GM18858 (cell line): ENCODE measurements around the gene LRRC7.

ENCODE experiments used
- ATAC-seq: cut with Tn5 transposase; IDR thresholded peaks from one replicate; pipeline ENCODE4 v1.9.1; 2021; ENCODE audit not compliant: unreplicated experiment

Gene LRRC7

GRCh38 chr1:69567652-69568420, at the start of gene LRRC7:
TSS of gene LRRC7 (plus strand) at chr1:69567922. CDS start at chr1:69568640, 718 bp downstream.
- no peak for ATAC-seq

- no peak for ATAC-seq
Observed at GRCh38 chr1:69519006-69519405, 48.7 kb upstream of the LRRC7 start.

- ATAC-seq: no peak
Observed at GRCh38 chr1:69520326-69520725, 47.4 kb upstream of the LRRC7 start.

- ATAC-seq: no peak
Observed at GRCh38 chr1:69523032-69523431, 44.7 kb upstream of the LRRC7 start.

GRCh38 chr1:69523461-69523860, 44.3 kb upstream of the LRRC7 start:
- ATAC-seq: no peak

- no peak for ATAC-seq
Observed at GRCh38 chr1:69524015-69524414, 43.7 kb upstream of the LRRC7 start.

- ATAC-seq: no peak
Observed at GRCh38 chr1:69527273-69527672, 40.4 kb upstream of the LRRC7 start.

- ATAC-seq: no peak
Observed at GRCh38 chr1:69528376-69528775, 39.3 kb upstream of the LRRC7 start.

- no peak for ATAC-seq
Observed at GRCh38 chr1:69533343-69533742, 34.4 kb upstream of the LRRC7 start.

GRCh38 chr1:69534829-69535228, 32.9 kb upstream of the LRRC7 start:
- ATAC-seq: no peak

- no peak for ATAC-seq
Observed at GRCh38 chr1:69535490-69535889, 32.2 kb upstream of the LRRC7 start.

GRCh38 chr1:69540052-69540451, 27.7 kb upstream of the LRRC7 start:
- no peak for ATAC-seq

- ATAC-seq: no peak
Observed at GRCh38 chr1:69551476-69552324, 16.0 kb upstream of the LRRC7 start.

- no peak for ATAC-seq
Observed at GRCh38 chr1:69553726-69554125, 14.0 kb upstream of the LRRC7 start.

GRCh38 chr1:69568421-69569174, 876 bp downstream of the LRRC7 start:
- no peak for ATAC-seq

- no peak for ATAC-seq
Observed at GRCh38 chr1:69569175-69569541, 1.4 kb downstream of the LRRC7 start.

GRCh38 chr1:69569576-69570328, 2.0 kb downstream of the LRRC7 start:
- ATAC-seq: no peak

- ATAC-seq: no peak
Observed at GRCh38 chr1:69570356-69570755, 2.6 kb downstream of the LRRC7 start.

- no peak for ATAC-seq
Observed at GRCh38 chr1:69572921-69573320, 5.2 kb downstream of the LRRC7 start.

GRCh38 chr1:69573911-69574310, 6.2 kb downstream of the LRRC7 start:
- no peak for ATAC-seq

GRCh38 chr1:69585666-69586065, 17.9 kb downstream of the LRRC7 start:
- no peak for ATAC-seq
